Esophagus muscularis mucosa (tissue), 4 donors: Measurements from ENCODE around the gene AMIGO3.

ENCODE experiments used
- CTCF ChIP-seq, 3 experiments: fragments of 200-600 bp in 2 of 3; fragments of 450-650 bp in 1 of 3; sonication (generic) in 2 of 3; IDR thresholded peaks; one replicate each; pipeline ENCODE4 v1.5.1; 2017 to 2019; ENCODE audit warnings: antibody characterized with exemption in 3 of 3, mild to moderate bottlenecking in 2 of 3, moderate library complexity in 1 of 3
- EP300 ChIP-seq: sonication (generic); formaldehyde crosslinking; IDR thresholded peaks from one replicate; pipeline ENCODE4 v1.6.1; 2017; ENCODE audit warnings: antibody characterized with exemption
- POLR2A ChIP-seq: fragments of 450-650 bp; IDR thresholded peaks from one replicate; pipeline ENCODE4 v1.6.1; 2017; ENCODE audit warnings: antibody characterized with exemption, moderate library complexity, mild to moderate bottlenecking, low read depth
- POLR2AphosphoS5 ChIP-seq, 2 donors: sonication (generic); formaldehyde crosslinking; IDR thresholded peaks; one replicate each; pipeline ENCODE4 v1.6.1; 2017; ENCODE audit warnings: antibody characterized with exemption in 2 of 2

- no peak for TF ChIP-seq CTCF (IDR thresholded peaks at IDR 0.05)
- no peak for TF ChIP-seq POLR2A
- TF ChIP-seq EP300: no peak
- TF ChIP-seq POLR2AphosphoS5 (IDR thresholded peaks at IDR 0.05): no peak
These were observed 1.3 kb downstream of the AMIGO3 start for GRCh38 chr3:49717959-49718857.
